GM13977 (cell line): ENCODE measurements around the gene CAMTA1.

Experiments used
- DNase-seq: peaks from one replicate; pipeline ENCODE4 v3.0.0; 2012; ENCODE audit warnings: low spot score
- CTCF ChIP-seq: IDR thresholded peaks from 2 replicates; pipeline ENCODE4 v1.5.1; 2012; ENCODE audit warnings: mild to moderate bottlenecking, control low read depth; ENCODE audit not compliant: insufficient read depth; ENCODE audit errors: extremely low read depth, missing control alignments
- in situ Hi-C: fragments of 300-500 bp; cut with MboI; formaldehyde crosslinking; loops from one replicate; pipeline ENCODE4 v1.12.0; 2022; ENCODE audit warnings: low sequenced_read_pairs, low pct_unique_long_range_greater_than_20kb, mixed read lengths, inconsistent platforms; ENCODE audit not compliant: unreplicated experiment

Gene CAMTA1

GRCh38 chr1:7474143-7474490 is 688.9 kb downstream of the CAMTA1 start:
- no peak for DNase-seq
- no peak for TF ChIP-seq CTCF
- in situ Hi-C loops: no loop called here

- TF ChIP-seq CTCF: no peak
- in situ Hi-C loops: no loop called here
- DNase-seq: no peak
Measured at GRCh38 chr1:7474786-7475502, 689.7 kb downstream of the CAMTA1 start.

GRCh38 chr1:7475691-7476090 is 690.4 kb downstream of the CAMTA1 start:
- in situ Hi-C loops: no loop called here
- TF ChIP-seq CTCF: no peak
- DNase-seq: no peak

- in situ Hi-C loops: no loop called here
- no peak for DNase-seq
- no peak for TF ChIP-seq CTCF
Measured at GRCh38 chr1:7476402-7476801, 691.1 kb downstream of the CAMTA1 start.

- no peak for DNase-seq
- in situ Hi-C loops: no loop called here
- TF ChIP-seq CTCF: no peak
Measured at GRCh38 chr1:7476861-7477547, 691.8 kb downstream of the CAMTA1 start.

- in situ Hi-C loops: no loop called here
- DNase-seq: no peak
- TF ChIP-seq CTCF: no peak
Measured at GRCh38 chr1:7477593-7477992, 692.3 kb downstream of the CAMTA1 start.
